ENCODE measurements around the gene MNX1.

The MNX1 gene

GRCh38 chr7:157046681-157047080, 36.2 kb upstream of the MNX1 start:
- H3K4me3 ChIP-seq (ENCODE audit: low read length, poor library complexity, severe bottlenecking) = no peak overlapping the region
- TF ChIP-seq EZH2phosphoT487 (IDR thresholded peaks at IDR 0.05; ENCODE audit: borderline replicate concordance) (no peak), CTCF (conservative IDR thresholded peaks at IDR 0.05; ENCODE audit: low read length) (no peak)
- no peak overlapping the region for H3K9ac ChIP-seq (ENCODE audit: low read depth, low read length, poor library complexity, severe bottlenecking)
- H3K79me2 ChIP-seq (ENCODE audit: insufficient read depth, low read length) = no peaks in the 10 kb centered on the region
- no peak overlapping the region for H3K4me2 ChIP-seq (ENCODE audit: low read depth, low read length, poor library complexity, severe bottlenecking)
- H2AFZ ChIP-seq (ENCODE audit: low read length) = no peak overlapping the region
- no peaks in the 10 kb centered on the region for H3K27me3 ChIP-seq (ENCODE audit: insufficient read depth, low read length, poor library complexity, severe bottlenecking)
- H3K9me2 ChIP-seq (replicated peaks; ENCODE audit: low read depth, low read length) = no peaks in the 10 kb centered on the region
- no peaks in the 10 kb centered on the region for H3K36me3 ChIP-seq (ENCODE audit: insufficient read depth, low read length)
- no peaks in the 10 kb centered on the region for H4K20me1 ChIP-seq (ENCODE audit: insufficient read depth, low read length, poor library complexity, severe bottlenecking)
- no peaks in the 10 kb centered on the region for H3F3A ChIP-seq (ENCODE audit: low read depth)
- no peaks in the 10 kb centered on the region for H3K4me1 ChIP-seq (ENCODE audit: insufficient read depth, low read length, poor library complexity, severe bottlenecking)
- no peaks in the 10 kb centered on the region for H3K9me3 ChIP-seq (ENCODE audit: insufficient read depth, low read depth, low read length)

GRCh38 chr7:157044943-157045660, 34.6 kb upstream of the MNX1 start:
- Histone ChIP-seq H3K4me3 (ENCODE audit: low read length, poor library complexity, severe bottlenecking) (no peak overlapping the region), H3K4me2 (ENCODE audit: low read depth, low read length, poor library complexity, severe bottlenecking) (no peak overlapping the region), H2AFZ (ENCODE audit: low read length) (no peak overlapping the region), H3K9ac (ENCODE audit: low read depth, low read length, poor library complexity, severe bottlenecking) (no peak overlapping the region), H3K79me2 (ENCODE audit: insufficient read depth, low read length) (no peaks in the 10 kb centered on the region), H3K36me3 (ENCODE audit: insufficient read depth, low read length) (no peaks in the 10 kb centered on the region), H4K20me1 (ENCODE audit: insufficient read depth, low read length, poor library complexity, severe bottlenecking) (no peaks in the 10 kb centered on the region), H3K9me2 (replicated peaks; ENCODE audit: low read depth, low read length) (no peaks in the 10 kb centered on the region), H3K4me1 (ENCODE audit: insufficient read depth, low read length, poor library complexity, severe bottlenecking) (no peaks in the 10 kb centered on the region), H3K27me3 (ENCODE audit: insufficient read depth, low read length, poor library complexity, severe bottlenecking) (no peaks in the 10 kb centered on the region), H3K9me3 (ENCODE audit: insufficient read depth, low read depth, low read length) (no peaks in the 10 kb centered on the region), H3F3A (ENCODE audit: low read depth) (no peaks in the 10 kb centered on the region)
- TF ChIP-seq CTCF (conservative IDR thresholded peaks at IDR 0.05; ENCODE audit: low read length) = no peak
- no peak for TF ChIP-seq EZH2phosphoT487 (IDR thresholded peaks at IDR 0.05; ENCODE audit: borderline replicate concordance)

GRCh38 chr7:157044147-157044687, 33.8 kb upstream of the MNX1 start:
- Histone ChIP-seq H3K9me3 (ENCODE audit: insufficient read depth, low read depth, low read length) (no peaks in the 10 kb centered on the region), H3K4me2 (ENCODE audit: low read depth, low read length, poor library complexity, severe bottlenecking) (no peak overlapping the region), H3K36me3 (ENCODE audit: insufficient read depth, low read length) (no peaks in the 10 kb centered on the region), H4K20me1 (ENCODE audit: insufficient read depth, low read length, poor library complexity, severe bottlenecking) (no peaks in the 10 kb centered on the region), H3F3A (ENCODE audit: low read depth) (no peaks in the 10 kb centered on the region), H3K79me2 (ENCODE audit: insufficient read depth, low read length) (no peaks in the 10 kb centered on the region), H3K9ac (ENCODE audit: low read depth, low read length, poor library complexity, severe bottlenecking) (no peak overlapping the region), H3K4me1 (ENCODE audit: insufficient read depth, low read length, poor library complexity, severe bottlenecking) (no peaks in the 10 kb centered on the region), H3K4me3 (ENCODE audit: low read length, poor library complexity, severe bottlenecking) (no peak overlapping the region), H2AFZ (ENCODE audit: low read length) (no peak overlapping the region), H3K27me3 (ENCODE audit: insufficient read depth, low read length, poor library complexity, severe bottlenecking) (no peaks in the 10 kb centered on the region), H3K9me2 (replicated peaks; ENCODE audit: low read depth, low read length) (no peaks in the 10 kb centered on the region)
- no peak for TF ChIP-seq EZH2phosphoT487 (IDR thresholded peaks at IDR 0.05; ENCODE audit: borderline replicate concordance)

GRCh38 chr7:157043745-157044144, 33.3 kb upstream of the MNX1 start:
- Histone ChIP-seq H3K4me2 (ENCODE audit: low read depth, low read length, poor library complexity, severe bottlenecking) (no peak overlapping the region), H3K4me1 (ENCODE audit: insufficient read depth, low read length, poor library complexity, severe bottlenecking) (no peaks in the 10 kb centered on the region), H4K20me1 (ENCODE audit: insufficient read depth, low read length, poor library complexity, severe bottlenecking) (no peaks in the 10 kb centered on the region), H3K4me3 (ENCODE audit: low read length, poor library complexity, severe bottlenecking) (no peak overlapping the region), H3K27me3 (ENCODE audit: insufficient read depth, low read length, poor library complexity, severe bottlenecking) (no peaks in the 10 kb centered on the region), H3F3A (ENCODE audit: low read depth) (no peaks in the 10 kb centered on the region), H3K9ac (ENCODE audit: low read depth, low read length, poor library complexity, severe bottlenecking) (no peak overlapping the region), H2AFZ (ENCODE audit: low read length) (no peak overlapping the region), H3K9me3 (ENCODE audit: insufficient read depth, low read depth, low read length) (no peaks in the 10 kb centered on the region), H3K9me2 (replicated peaks; ENCODE audit: low read depth, low read length) (no peaks in the 10 kb centered on the region), H3K79me2 (ENCODE audit: insufficient read depth, low read length) (no peaks in the 10 kb centered on the region), H3K36me3 (ENCODE audit: insufficient read depth, low read length) (no peaks in the 10 kb centered on the region)
- TF ChIP-seq CTCF (conservative IDR thresholded peaks at IDR 0.05; ENCODE audit: low read length) (no peak), EZH2phosphoT487 (IDR thresholded peaks at IDR 0.05; ENCODE audit: borderline replicate concordance) (no peak)

All from Loucy (cell line).